Colonic mucosa (tissue), 4 donors: ENCODE measurements around the gene AGRN. TPM values are rescaled to one million over a fixed set of nuclear protein-coding genes. Genes with fewer than 3 reads are reported as not detected.

Source experiments
- DNase-seq: peaks from one replicate; pipeline ENCODE4 v3.0.0-alpha.2; 2020
- H3K27ac ChIP-seq: fragments of 200-600 bp; one replicate; pipeline ENCODE4 v1.8.0; 2021
- H3K27me3 ChIP-seq: fragments of 200-600 bp; one replicate; pipeline ENCODE4 v1.8.0; 2021
- H3K36me3 ChIP-seq: fragments of 200-600 bp; one replicate; pipeline ENCODE4 v1.8.0; 2021
- H3K4me1 ChIP-seq: fragments of 200-600 bp; one replicate; pipeline ENCODE4 v1.8.0; 2021; ENCODE audit warnings: mild to moderate bottlenecking
- H3K4me3 ChIP-seq: fragments of 200-600 bp; one replicate; pipeline ENCODE4 v1.8.0; 2021
- H3K9ac ChIP-seq, 2 donors: one replicate each; pipeline ENCODE4 v1.7.0; 2013; ENCODE audit warnings: control low read depth in 2 of 2, low read depth in 2 of 2, low read length in 2 of 2
- H3K9me3 ChIP-seq: fragments of 200-600 bp; one replicate; pipeline ENCODE4 v1.8.0; 2021
- CTCF ChIP-seq: fragments of 200-600 bp; IDR thresholded peaks from one replicate; pipeline ENCODE4 v1.8.0; 2022; ENCODE audit warnings: antibody characterized with exemption, mild to moderate bottlenecking
- intact Hi-C: fragments of 100-400 bp; cut with DNase I; formaldehyde crosslinking; loops from one replicate; pipeline ENCODE4 v1.14.1; 2022
- total RNA-seq, 2 donors: library from RNA; stranded (reverse); fragmentation: NEBNext Ultra II Directional in 1 of 2; extraction: Animal tissue kit (Norgen Biotek cat#: 25700) in 1 of 2; gene quantifications; one replicate each; pipeline ENCODE4 v1.2.1, GENCODE V29; 2021
- donor health status: healthy.
- donor health status: DM: no; HTN: no; CAD: no.
- donor health status: DM: no; HTN: no; CAD: no.

The AGRN gene
- total RNA-seq, 2 donors from 2014 or later, result 68.1 to 106 TPM

GRCh38 chr1:1045129-1045528, 25.2 kb downstream of the AGRN start:
- no peak for TF ChIP-seq CTCF
- Histone ChIP-seq H3K36me3 (no peaks in the 10 kb centered on the region), H3K27ac (no peak overlapping the region), H3K9me3 (no peaks in the 10 kb centered on the region), H3K4me1 (peaks cover 5% of the 10 kb centered on the region), H3K27me3 (no peaks in the 10 kb centered on the region), H3K9ac (no peak overlapping the region), H3K4me3 (no peak overlapping the region)
- intact Hi-C loops, result no loop called here
- no peak for DNase-seq

GRCh38 chr1:1046243-1046642, 26.3 kb downstream of the AGRN start:
- DNase-seq, result no peak
- Histone ChIP-seq H3K4me1 (no peaks in the 10 kb centered on the region), H3K4me3 (no peak overlapping the region), H3K9ac (no peak overlapping the region), H3K36me3 (no peaks in the 10 kb centered on the region), H3K9me3 (no peaks in the 10 kb centered on the region), H3K27ac (no peak overlapping the region), H3K27me3 (no peaks in the 10 kb centered on the region)
- TF ChIP-seq CTCF, result no peak
- intact Hi-C loops, result no loop called here

- no peaks in the 10 kb centered on the region for H3K9me3 ChIP-seq
- H3K9ac ChIP-seq, result no peak overlapping the region
- no peaks in the 10 kb centered on the region for H3K4me1 ChIP-seq
- H3K27ac ChIP-seq, result no peak overlapping the region
- H3K27me3 ChIP-seq, result no peaks in the 10 kb centered on the region
- H3K36me3 ChIP-seq, result no peaks in the 10 kb centered on the region
- H3K4me3 ChIP-seq, result no peak overlapping the region
- intact Hi-C loops, result no loop called here
- DNase-seq, result no peak
- TF ChIP-seq CTCF, result no peak
These were observed 26.8 kb downstream of the AGRN start for GRCh38 chr1:1046767-1047166.

GRCh38 chr1:1047407-1047806, 27.5 kb downstream of the AGRN start:
- Histone ChIP-seq H3K36me3 (no peaks in the 10 kb centered on the region), H3K27me3 (no peaks in the 10 kb centered on the region)
- TF ChIP-seq CTCF, result no peak

GRCh38 chr1:1047963-1048362, 28.0 kb downstream of the AGRN start:
- no peaks in the 10 kb centered on the region for H3K4me1 ChIP-seq
- H3K27me3 ChIP-seq, result no peaks in the 10 kb centered on the region
- H3K4me3 ChIP-seq, result no peak overlapping the region
- intact Hi-C loops, result no loop called here
- no peaks in the 10 kb centered on the region for H3K9me3 ChIP-seq
- no peak overlapping the region for H3K27ac ChIP-seq
- no peaks in the 10 kb centered on the region for H3K36me3 ChIP-seq
- no peak overlapping the region for H3K9ac ChIP-seq
- TF ChIP-seq CTCF, result no peak
- no peak for DNase-seq

More at GRCh38 chr1:1047407-1047806, 27.5 kb downstream of the AGRN start:
- Histone ChIP-seq H3K9ac (no peak overlapping the region), H3K4me3 (no peak overlapping the region), H3K9me3 (no peaks in the 10 kb centered on the region), H3K27ac (no peak overlapping the region), H3K4me1 (no peaks in the 10 kb centered on the region)
- no peak for DNase-seq
- intact Hi-C loops, result no loop called here

- H3K36me3 ChIP-seq, result no peaks in the 10 kb centered on the region
- no peak overlapping the region for H3K27ac ChIP-seq
- no peaks in the 10 kb centered on the region for H3K27me3 ChIP-seq
- no peak for TF ChIP-seq CTCF
- no peak for DNase-seq
- intact Hi-C loops, result no loop called here
- no peak overlapping the region for H3K9ac ChIP-seq
- H3K4me3 ChIP-seq, result no peak overlapping the region
- no peaks in the 10 kb centered on the region for H3K4me1 ChIP-seq
- H3K9me3 ChIP-seq, result no peaks in the 10 kb centered on the region
These were observed 28.8 kb downstream of the AGRN start for GRCh38 chr1:1048765-1049164.
